OCI-M1 (cell line): Measurements from ENCODE around the gene OSBPL2.

Experiments used
- DNase-seq: peaks from one replicate; lab custom pipeline; 2025; lab: John Stamatoyannopoulos, UW

Gene OSBPL2

DNA sequence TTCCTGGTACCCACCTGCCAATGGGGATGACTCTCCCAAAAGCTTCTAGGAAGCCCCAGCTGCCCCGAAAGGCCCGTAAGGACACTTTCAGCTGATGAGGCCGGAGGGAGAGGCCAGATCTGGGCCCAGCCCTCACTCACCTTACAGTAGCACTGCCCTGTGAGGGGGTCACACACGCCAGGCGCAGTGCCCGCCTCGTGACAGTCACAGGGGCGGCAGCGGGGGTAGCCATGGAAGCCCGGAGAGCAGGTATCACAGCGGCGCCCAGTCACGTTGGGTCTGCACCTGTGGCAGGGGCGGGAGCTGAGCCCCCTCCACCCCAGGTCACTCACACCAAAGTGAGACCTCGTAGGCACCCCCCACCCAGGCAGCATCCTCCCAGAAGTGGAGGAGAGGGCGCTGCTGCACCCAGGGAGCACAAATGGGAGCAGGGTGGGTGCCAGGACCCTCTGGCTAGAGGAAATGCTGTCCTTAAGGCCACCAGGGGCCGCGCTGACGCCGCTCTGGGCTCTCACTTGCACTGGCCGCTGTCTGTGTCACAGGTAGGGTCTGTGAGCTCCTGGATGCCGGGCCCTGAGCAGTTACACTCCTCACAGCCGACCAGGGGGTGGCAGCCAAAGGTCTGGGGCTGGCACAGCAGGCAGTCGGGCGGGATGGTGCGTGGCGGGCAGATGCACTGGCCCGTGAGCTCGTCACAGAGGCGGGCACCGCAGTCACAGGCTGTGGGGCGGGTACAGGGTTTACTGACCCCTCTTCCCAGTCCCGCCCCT, 89.6 kb downstream of the OSBPL2 start:
- no peak for DNase-seq

DNA sequence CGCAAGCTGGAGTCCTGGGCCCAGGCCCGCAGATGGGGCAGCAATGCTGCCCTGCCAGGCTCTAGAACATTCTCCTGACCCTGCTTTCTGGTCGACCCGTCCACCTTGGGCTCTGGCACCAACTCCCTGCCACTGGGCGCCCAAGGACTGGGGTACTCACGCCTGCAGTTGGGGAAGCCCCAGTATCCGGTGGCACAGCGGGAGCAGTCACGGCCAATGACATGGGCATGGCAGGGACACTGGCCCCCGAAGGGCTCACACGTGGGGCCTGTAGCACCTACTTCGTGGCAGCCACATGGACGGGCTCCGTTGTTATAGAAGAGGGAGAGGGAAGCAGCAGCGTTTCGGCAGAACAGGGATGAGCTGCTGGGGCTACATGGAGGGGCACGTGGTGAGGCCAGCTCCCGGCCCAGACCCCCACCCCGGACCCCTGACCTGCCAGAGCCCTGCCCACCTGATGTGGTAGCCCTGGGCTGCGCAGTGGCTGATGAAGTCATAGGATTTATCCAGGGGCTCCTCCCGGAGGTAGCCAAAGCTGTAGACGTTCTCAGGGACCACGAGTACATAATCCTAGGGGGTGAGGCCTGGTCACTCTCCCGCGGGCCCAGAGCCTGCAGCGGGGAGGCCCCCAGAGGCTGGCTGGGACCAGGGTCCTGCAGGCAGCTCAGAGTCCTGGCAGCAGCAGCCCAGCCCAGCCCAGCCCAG, 90.5 kb downstream of the OSBPL2 start:
- DNase-seq, result no peak

DNA sequence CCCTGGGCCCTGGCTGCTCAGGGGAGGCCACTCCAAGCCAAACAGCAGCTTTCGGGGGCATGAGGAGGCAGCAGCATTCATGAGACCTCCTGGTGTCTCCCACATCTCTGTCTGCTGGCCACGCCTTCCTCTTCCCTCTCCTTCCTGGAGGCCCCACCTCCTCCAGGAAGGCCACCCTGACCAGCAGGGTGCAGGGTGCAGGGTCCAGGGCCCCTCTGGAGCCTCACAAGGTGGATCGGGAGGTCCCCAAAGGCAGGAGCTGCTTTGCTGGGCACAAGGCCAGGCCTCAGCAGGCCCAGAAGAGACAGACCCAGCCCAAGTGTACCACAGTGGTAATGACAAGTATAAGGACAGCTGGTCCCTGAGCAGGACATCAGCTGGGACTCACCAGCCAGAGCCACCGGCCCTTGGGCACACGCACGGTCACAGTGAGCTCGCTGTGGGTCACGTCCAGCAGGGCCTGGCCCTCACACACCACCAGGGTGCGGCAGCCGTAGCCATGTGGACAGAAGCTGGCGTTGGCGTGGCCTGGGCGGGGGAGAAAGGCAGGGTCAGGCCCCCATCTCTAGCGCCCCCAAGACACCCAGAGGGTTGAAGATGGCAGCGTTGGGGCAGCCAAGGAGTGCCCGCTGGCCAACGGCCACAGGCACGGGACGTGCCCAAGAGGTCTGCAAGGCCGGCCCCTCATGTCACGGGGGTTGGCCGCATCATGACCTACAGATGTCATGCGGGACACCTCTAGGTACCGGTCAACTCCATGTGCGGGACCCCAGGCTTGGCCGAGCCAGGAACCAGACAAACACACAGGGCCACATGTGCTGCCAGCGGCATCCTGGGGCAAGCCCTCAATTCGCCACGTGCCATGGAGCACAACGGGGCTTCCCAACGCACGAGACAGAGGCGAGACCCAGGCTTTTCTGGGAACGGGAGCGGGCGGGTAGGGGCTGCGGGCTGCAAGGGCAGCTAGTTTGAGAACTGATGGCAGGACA, 91.4 kb downstream of the OSBPL2 start:
- DNase-seq, result no peak

DNA sequence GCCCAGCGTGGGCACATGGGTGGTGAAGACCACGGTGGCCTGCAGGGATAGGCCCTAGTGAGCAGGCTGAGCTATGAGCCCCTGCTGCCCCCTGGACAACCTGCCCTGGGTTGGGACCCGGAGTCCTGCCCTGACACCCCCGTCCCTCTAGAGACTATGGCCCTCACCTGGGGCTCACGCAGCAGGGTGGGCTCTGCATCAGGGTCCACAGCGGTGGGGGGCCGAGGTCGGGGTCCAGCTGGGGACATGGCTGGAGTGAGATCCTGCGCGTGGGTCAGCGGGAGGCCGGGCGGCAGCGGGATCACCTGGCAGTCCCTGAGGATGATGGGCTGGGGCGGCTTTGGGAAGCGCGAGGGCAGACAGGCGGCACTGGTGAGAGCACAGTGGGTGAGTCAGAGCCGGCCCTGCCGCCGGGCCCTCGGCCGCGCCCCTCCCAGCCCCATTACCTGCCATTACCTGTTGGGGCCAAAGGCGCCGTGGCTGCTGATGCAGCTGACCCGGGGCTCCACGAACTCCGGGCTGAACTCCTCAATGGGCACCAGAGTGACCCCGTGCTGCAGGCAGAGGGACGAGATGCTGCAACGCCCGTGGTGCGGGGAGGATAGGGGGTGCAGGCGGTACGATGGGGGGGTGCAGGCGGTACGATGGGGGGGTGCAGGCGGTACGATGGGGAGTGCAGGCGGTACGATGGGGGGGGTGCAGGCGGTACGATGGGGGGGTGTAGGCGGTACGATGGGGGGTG, 92.4 kb downstream of the OSBPL2 start:
- DNase-seq, result no peak

DNA sequence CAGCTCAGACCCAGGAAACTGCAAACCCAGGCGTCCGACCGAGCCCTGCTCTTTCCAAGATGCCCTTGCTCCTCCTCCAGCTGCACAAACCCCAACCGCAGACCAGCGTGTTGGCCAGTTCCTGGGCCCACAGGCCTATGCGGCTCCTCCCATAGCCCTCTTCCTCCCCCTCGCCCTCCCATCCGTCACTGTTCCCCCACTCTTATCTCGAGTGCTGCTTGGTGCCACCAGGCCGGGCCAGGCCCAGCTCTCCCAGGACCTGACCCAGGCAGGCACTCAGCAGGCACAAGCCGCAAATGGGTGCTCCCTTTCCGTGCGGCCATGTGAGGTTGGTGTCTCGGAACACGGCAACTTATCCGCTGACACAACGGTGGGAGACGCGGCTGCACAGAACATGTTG, 93.0 kb downstream of the OSBPL2 start:
- no peak for DNase-seq

DNA sequence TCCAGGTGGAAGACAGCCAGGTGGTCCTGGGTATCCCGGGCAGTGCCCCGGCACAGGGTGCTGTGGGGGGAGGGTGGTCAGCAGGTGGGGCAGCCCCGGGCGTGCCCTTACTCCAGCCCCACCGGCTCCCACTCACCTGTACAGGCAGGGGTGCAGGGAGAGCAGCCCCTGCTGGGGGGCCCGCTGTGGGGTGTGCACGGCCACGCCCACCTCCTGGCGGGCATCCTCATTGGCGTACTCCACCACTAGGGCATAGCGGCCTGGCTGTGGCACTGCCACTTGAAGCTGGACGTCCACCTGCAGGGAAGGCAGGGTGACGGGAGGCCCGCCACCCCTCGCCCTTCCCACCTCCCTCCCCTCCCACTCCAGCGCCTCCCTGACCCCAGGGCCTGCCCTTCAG, 94.1 kb downstream of the OSBPL2 start:
- no peak for DNase-seq

DNA sequence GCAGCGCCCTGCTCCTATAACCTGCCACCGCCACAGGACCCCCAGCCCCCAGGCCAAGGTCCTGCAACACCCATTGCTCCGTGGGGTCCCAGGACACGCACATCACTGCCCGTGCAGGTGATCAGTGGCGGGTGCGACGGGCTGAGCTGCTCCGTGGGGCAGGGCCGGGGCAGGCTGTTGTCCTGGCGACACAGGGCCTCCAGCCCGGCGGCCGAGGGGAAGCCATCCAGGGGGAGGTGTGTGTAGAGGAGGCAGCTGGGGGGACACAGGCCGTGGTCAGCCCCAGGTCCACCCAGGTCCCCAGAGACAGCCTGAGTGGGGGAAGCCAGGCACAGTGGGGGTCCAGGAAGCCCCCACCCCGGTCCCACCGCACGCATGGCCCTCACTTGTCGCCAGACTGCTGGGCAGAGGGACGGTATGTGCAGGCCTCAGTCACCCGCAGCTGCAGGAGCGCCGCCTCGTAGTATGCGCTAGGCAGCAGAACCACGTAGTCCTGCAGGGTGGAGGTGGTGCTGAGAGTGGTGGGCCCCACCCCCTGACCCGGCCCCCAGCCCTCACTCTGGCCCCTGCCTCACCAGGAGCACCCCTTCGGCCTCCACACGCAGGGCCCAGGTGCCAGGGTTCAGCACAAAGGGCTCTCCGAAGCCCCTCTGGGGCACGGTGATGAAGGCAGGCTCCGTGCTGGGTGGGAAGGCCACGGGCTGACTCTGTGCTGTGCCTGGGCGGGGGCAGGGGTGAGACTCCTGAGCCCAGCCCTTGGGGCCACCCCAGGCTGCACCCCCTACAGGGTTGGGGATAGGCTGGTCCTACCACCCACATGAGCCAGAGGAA, 94.9 kb downstream of the OSBPL2 start:
- DNase-seq, result no peak

DNA sequence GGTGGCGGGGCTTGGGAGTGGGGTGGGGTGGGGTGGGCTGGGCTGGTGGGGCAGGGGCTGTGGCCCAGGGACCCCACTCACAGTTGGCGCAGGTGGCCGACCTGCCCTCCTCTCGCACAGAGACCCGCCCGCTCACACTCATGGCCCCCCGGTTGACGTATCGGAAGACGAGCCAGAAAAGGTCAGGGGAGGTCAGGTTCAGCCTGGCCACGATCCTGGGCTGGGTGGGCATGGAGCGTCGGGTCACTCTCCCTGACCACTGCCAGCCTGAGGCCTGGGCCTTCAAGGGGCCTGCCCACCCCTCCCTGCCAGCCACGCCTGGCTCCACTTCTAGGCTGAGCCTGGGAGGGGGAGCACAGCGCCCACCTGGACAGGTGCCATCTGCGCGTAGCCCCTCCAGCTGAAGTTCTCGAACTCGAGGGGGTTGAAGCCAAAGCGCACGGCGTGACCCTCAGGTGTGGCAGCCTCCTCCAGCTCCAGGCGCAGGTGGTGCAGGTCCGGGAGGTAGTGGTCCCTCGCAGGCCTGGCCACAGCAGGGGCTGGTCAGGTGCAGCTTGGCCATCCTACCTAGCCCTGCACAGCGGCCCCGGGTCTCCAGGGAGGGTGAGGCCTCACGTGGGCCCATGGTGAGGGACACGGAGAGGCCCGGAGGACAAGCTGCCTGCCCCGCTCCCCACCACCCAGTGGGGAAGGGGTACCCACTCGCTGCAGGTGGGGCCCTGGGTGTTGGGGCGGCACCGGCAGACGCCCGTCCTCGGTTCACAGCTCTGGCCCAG, 95.7 kb downstream of the OSBPL2 start:
- DNase-seq, result no peak

DNA sequence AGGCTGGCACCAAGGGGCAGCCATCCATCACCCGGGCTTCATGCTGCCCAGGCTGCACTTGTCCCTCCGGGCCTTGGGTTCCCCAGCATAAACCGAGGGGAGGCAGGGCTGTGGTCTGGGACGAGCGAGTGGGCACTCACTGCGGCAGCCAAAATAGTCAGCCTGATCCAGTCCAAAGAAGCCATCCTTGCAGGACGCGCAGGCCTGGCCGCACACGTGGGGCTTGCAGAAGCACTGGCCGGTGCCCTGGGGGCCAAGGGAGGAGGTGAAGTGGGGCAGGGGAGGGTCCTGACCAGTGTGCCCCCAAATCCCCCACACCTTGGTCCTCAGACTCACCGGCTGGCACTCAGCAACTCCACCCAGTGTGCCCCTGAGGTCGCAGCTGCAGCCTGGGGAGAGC, 96.6 kb downstream of the OSBPL2 start:
- no peak for DNase-seq

DNA sequence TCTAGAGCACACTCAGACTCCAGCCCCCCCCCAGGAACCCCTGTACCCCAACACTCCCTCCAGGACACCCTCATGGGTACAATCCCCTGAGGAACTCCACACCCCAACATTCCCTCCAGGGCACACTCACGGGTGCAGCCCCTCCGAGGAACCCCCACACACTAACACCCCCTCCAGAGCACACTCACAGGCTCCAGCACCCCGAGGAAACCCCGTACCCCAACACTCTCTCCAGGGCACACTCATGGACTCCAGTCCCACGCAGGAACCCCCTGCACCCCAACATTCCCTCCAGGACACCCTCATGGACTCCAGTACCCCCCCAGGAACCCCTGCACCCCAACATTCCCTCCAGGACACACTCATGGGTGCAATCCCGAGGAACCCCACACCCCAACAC, 97.2 kb downstream of the OSBPL2 start:
- DNase-seq, result no peak

DNA sequence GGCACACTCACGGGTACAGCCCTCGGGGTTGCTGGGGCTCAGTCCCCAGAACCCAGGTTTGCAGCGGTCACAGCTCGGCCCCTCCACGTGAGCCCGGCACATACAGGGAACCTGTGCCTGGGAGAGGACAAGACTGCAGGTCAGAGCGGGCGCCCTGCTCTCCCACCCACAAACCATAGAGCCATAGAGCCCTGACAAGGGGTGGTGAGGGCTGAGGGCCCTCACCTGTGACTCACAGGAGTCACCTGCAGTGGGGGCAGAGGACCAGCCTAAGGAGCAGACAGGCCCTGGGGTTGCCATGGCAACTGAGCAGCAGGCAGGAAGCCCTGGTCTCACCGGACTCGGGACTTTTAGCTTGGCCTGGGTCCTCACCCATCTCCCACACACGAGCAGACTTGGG, 98.0 kb downstream of the OSBPL2 start:
- no peak for DNase-seq

DNA sequence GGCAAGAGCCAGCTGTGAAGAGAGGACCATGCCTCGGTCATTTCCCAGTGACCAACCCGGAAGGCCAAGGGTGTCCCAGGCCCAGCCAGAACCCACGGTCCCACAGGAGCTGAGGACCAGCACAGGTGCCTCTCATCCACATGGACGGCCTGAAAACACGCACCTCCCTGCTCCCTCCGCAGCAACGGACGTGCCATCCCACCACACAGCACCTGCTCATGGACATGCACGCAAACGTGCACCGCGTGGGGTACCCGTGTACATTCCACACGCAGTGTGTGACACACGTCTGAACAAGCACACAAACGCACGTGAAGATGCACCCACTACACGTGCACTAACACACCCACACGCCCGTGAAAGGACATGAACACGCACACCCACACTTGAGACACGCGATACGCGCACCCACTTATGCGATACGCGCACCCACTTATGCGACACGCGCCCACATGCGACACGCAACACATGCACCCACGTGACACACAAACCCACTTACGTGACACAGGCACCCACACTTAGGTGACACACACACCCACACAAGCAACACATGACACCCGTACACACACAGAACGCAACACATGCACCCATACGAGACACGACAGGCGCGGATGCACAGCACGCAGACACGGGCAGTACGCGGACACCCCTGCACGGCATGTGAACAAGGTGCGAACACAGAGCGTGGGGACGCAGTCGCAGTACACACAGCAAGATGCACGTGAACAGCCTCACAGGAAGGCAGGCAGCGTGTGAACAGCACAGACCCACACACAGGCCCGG, 98.6 kb downstream of the OSBPL2 start:
- no peak for DNase-seq

DNA sequence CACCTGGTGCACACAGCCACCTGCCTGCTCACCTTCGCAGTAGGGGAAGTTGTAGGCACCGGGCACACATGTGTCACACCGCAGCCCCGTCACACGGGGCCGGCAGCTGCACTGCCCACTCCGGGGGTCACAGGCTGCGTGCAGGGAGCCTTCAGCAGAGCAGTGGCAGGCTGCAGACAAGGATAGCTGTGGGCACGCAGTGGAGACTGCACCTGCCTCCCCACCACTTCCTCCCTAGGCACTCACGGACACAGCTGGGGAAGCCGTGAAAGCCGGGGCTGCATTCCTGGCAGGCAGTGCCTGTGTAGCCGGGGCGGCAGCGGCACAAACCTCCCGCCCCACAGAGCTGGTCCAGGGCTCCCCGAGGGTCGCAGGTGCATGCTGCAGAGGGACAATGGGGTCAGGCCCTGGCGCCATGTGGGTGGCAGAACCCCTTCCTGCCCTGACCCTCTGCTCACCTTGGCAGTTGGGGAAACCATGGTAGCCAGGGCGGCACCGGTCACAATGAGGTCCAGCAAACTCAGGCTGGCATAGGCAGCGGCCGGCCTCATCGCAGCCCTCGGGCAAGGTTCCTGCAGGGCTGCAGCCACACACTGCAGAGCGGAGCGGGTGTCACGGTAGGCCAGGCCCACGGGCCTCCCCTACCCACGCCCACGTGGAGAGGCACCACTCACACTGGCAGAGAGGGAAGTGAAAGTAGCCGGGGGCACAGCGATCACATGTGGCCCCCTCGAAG, 99.4 kb downstream of the OSBPL2 start:
- no peak for DNase-seq

DNA sequence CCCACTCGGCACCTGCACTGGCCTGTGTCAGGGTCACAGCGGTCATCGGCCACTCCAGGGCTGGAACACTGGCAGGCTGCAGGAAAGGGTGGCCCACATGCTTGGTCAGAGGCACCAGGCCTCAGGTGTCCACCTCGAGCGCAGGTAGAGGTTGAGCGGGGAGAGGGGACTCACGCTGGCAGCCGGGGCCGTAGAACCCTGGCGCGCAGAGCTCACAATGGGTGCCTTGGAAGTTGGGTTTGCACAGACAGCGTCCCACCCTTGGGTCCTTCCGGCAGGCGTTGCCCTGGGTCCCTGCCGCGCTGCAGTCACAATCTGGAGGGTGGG, 99.9 kb downstream of the OSBPL2 start:
- no peak for DNase-seq

DNA sequence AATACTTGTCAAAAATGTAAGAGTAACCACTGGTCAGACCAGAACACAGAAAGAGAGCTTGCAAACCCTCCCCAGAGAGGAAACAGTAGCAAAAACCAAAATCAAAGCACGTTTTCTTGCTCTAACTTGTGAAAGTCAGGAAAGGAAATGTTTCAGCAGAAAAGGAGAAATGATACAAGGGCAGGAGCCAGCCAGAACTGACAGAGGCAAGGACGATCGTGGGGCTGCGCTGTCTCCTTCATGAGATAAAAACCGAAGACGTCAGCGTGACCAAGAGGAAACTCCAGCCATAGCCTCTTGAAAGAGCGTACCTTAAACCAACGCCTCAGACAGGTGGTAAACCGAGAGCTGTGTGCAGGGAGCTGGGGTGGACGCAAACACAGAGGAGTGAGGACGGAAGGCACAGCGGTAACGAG, 101.3 kb downstream of the OSBPL2 start:
- peak; percentile 27 for DNase-seq

DNA sequence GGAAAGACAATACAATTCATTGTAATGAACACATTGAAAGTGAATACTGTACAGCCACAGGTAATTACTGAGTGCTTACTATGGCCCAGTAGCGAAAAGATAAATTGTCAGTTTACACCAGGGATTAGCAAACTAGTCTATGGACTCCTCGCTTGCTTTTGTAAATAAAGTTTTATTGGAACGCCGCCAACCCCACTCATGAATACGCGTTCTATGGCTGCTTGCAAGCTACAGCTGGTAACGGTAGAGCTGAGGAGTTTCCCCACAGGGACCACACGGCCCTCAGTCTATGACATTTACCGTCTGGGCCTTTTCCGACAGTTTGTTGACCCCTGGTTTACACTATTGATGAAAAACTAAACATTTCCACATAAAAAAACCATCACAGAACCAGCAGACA, 104.6 kb downstream of the OSBPL2 start:
- DNase-seq, result no peak

DNA sequence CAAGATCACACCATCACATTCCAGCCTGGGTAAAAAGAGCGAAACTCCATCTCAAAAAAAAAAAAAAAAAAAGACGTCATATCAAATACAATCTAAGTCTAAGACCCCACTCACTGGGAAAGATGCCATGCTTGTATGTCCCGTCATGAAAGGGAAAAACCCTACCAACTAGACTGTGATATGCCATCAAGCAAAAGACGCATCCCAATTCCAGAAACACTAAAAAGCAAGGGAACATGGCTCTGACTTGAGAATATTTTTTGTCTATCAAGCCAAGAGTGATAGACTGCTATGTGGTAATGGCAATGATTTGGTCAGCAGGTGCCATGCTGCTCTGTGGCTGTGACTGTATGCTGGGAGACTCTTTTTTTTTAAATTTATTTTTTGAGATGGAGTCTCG, 105.8 kb downstream of the OSBPL2 start:
- no peak for DNase-seq

DNA sequence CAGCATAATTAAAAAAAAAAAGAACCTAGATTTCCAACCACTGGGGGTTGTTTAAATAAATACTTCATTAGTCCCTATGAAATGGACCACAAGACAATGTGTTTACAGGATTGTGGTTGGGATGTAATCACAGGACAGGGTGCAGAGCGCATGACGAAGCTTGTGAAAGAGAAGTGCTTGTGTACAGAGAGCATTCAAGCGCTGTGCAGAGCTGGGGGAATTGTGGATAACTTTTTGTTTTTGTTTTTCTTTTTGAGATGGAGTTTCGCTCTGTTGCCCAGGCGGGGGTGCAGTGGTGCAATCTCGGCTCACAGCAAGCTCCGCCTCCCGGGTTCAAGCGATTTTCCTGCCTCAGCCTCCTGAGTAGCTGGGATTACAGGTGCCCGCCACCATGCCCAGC, 106.5 kb downstream of the OSBPL2 start:
- no peak for DNase-seq
